T-helper 17 cell (primary cell): ENCODE measurements around the gene TRAPPC6A. TPM values are rescaled to one million over a fixed set of nuclear protein-coding genes. Genes with fewer than 3 reads are reported as not detected.
A peak's percentile ranks its signal among the peaks of the same experiment; 100 is the strongest.

Experiments used
- ATAC-seq: fragments of 150-1000 bp; cut with Tn5 transposase; 2 replicates; pipeline ENCODE4 v1.10.0; 2021; ENCODE audit warnings: mild to moderate bottlenecking, moderate library complexity
- DNase-seq, 3 donors: peaks; one replicate each; pipeline versions ENCODE4 v3.0.0 to v3.0.0-alpha.2; 2020 to 2021
- H3K9me3 ChIP-seq: one replicate; pipeline ENCODE4 v1.7.0; 2013; ENCODE audit warnings: low read length, mild to moderate bottlenecking; ENCODE audit not compliant: control insufficient read depth, poor library complexity, severe bottlenecking
- H3K27ac Mint-ChIP-seq: one replicate; pipeline ENCODE4 v1.8.0; 2022; ENCODE audit warnings: mild to moderate bottlenecking, moderate library complexity, mixed read lengths
- H3K27me3 Mint-ChIP-seq: one replicate; pipeline ENCODE4 v1.8.0; 2022; ENCODE audit warnings: mixed read lengths
- H3K36me3 Mint-ChIP-seq: one replicate; pipeline ENCODE4 v1.8.0; 2022; ENCODE audit warnings: low read depth, mixed read lengths
- H3K4me1 Mint-ChIP-seq: one replicate; pipeline ENCODE4 v1.8.0; 2022; ENCODE audit warnings: mild to moderate bottlenecking, mixed read lengths
- H3K4me3 Mint-ChIP-seq: one replicate; pipeline ENCODE4 v1.8.0; 2022; ENCODE audit warnings: mild to moderate bottlenecking, moderate library complexity, mixed read lengths
- total RNA-seq, 4 donors: library from RNA in 2 of 4; stranded (reverse) in 2 of 4; gene quantifications; one replicate each; pipeline ENCODE4 v1.2.3 and lab custom pipeline; 2022 to 2026

The TRAPPC6A gene
- total RNA-seq, 2 donors from 2014 or later, result 47.5 to 61.2 TPM

GRCh38 chr19:45154064-45154827, 23.8 kb downstream of the TRAPPC6A start:
- ATAC-seq, result no peak
- H3K36me3 Mint-ChIP-seq, result no peaks in the 10 kb centered on the region
- peak overlapping the region; percentile 61 for H3K27ac Mint-ChIP-seq
- no peak for DNase-seq
- no peaks in the 10 kb centered on the region for H3K9me3 ChIP-seq
- H3K4me1 Mint-ChIP-seq, result peaks cover 26% of the 10 kb centered on the region
- H3K4me3 Mint-ChIP-seq, result peak overlapping the region; percentile 79
- H3K27me3 Mint-ChIP-seq, result no peaks in the 10 kb centered on the region

GRCh38 chr19:45153339-45154063, 24.5 kb downstream of the TRAPPC6A start:
- peak; percentile 45 for ATAC-seq
- Mint-ChIP-seq H3K4me3 (peak overlapping the region; percentile 86), H3K27me3 (no peaks in the 10 kb centered on the region), H3K27ac (peak overlapping the region; percentile 61), H3K36me3 (no peaks in the 10 kb centered on the region), H3K4me1 (peaks cover 29% of the 10 kb centered on the region)
- peak; percentile 18 to 29 (median 23) for DNase-seq
- no peaks in the 10 kb centered on the region for H3K9me3 ChIP-seq

- Mint-ChIP-seq H3K4me1 (peaks cover 23% of the 10 kb centered on the region), H3K27me3 (no peaks in the 10 kb centered on the region), H3K27ac (no peak overlapping the region), H3K36me3 (no peaks in the 10 kb centered on the region), H3K4me3 (peak overlapping the region; percentile 86)
- H3K9me3 ChIP-seq, result no peaks in the 10 kb centered on the region
- ATAC-seq (peak; percentile 71), DNase-seq (peak in 2 of 3 donors; percentile 20 to 22)
Measured at GRCh38 chr19:45152504-45153338, 25.3 kb downstream of the TRAPPC6A start.

GRCh38 chr19:45151821-45152503, 26.1 kb downstream of the TRAPPC6A start:
- peaks cover 23% of the 10 kb centered on the region for H3K4me1 Mint-ChIP-seq
- no peaks in the 10 kb centered on the region for H3K27me3 Mint-ChIP-seq
- H3K9me3 ChIP-seq, result no peaks in the 10 kb centered on the region
- peak overlapping the region; percentile 63 for H3K4me3 Mint-ChIP-seq
- no peak for DNase-seq
- H3K27ac Mint-ChIP-seq, result no peak overlapping the region
- no peak for ATAC-seq
- no peaks in the 10 kb centered on the region for H3K36me3 Mint-ChIP-seq

GRCh38 chr19:45151320-45151719, 26.7 kb downstream of the TRAPPC6A start:
- H3K9me3 ChIP-seq, result no peaks in the 10 kb centered on the region
- Mint-ChIP-seq H3K4me3 (peak overlapping the region; percentile 63), H3K27ac (no peak overlapping the region), H3K27me3 (no peaks in the 10 kb centered on the region), H3K36me3 (no peaks in the 10 kb centered on the region), H3K4me1 (peaks cover 23% of the 10 kb centered on the region)
- no peak for ATAC-seq
- no peak for DNase-seq

GRCh38 chr19:45150751-45151281, 27.2 kb downstream of the TRAPPC6A start:
- Mint-ChIP-seq H3K27me3 (no peaks in the 10 kb centered on the region), H3K4me3 (peak overlapping the region; percentile 63), H3K36me3 (no peaks in the 10 kb centered on the region), H3K4me1 (peaks cover 23% of the 10 kb centered on the region), H3K27ac (no peak overlapping the region)
- DNase-seq (no peak), ATAC-seq (no peak)
- H3K9me3 ChIP-seq, result no peaks in the 10 kb centered on the region

GRCh38 chr19:45150180-45150579, 27.9 kb downstream of the TRAPPC6A start:
- no peak overlapping the region for H3K4me3 Mint-ChIP-seq
- H3K36me3 Mint-ChIP-seq, result no peaks in the 10 kb centered on the region
- DNase-seq (no peak), ATAC-seq (no peak)
- no peaks in the 10 kb centered on the region for H3K9me3 ChIP-seq
- H3K4me1 Mint-ChIP-seq, result peaks cover 21% of the 10 kb centered on the region
- no peaks in the 10 kb centered on the region for H3K27me3 Mint-ChIP-seq
- H3K27ac Mint-ChIP-seq, result peak overlapping the region; percentile 51

GRCh38 chr19:45149129-45149528, 28.9 kb downstream of the TRAPPC6A start:
- Mint-ChIP-seq H3K4me1 (peaks cover 18% of the 10 kb centered on the region), H3K4me3 (no peak overlapping the region), H3K27ac (peak overlapping the region; percentile 51), H3K27me3 (no peaks in the 10 kb centered on the region), H3K36me3 (no peaks in the 10 kb centered on the region)
- no peaks in the 10 kb centered on the region for H3K9me3 ChIP-seq
- ATAC-seq, result no peak
- no peak for DNase-seq

- Mint-ChIP-seq H3K27ac (peak overlapping the region; percentile 51), H3K4me3 (no peak overlapping the region), H3K27me3 (no peaks in the 10 kb centered on the region), H3K4me1 (peaks cover 14% of the 10 kb centered on the region), H3K36me3 (peaks cover under 1% of the 10 kb centered on the region)
- H3K9me3 ChIP-seq, result no peaks in the 10 kb centered on the region
- no peak for DNase-seq
- ATAC-seq, result no peak
Measured at GRCh38 chr19:45147835-45148676, 30.0 kb downstream of the TRAPPC6A start.

GRCh38 chr19:45146741-45147205, 31.3 kb downstream of the TRAPPC6A start:
- no peak overlapping the region for H3K4me3 Mint-ChIP-seq
- peaks cover 12% of the 10 kb centered on the region for H3K4me1 Mint-ChIP-seq
- H3K27ac Mint-ChIP-seq, result no peak overlapping the region
- no peaks in the 10 kb centered on the region for H3K9me3 ChIP-seq
- ATAC-seq (no peak), DNase-seq (no peak)
- H3K27me3 Mint-ChIP-seq, result no peaks in the 10 kb centered on the region
- H3K36me3 Mint-ChIP-seq, result peaks cover 3% of the 10 kb centered on the region

- Mint-ChIP-seq H3K4me1 (peaks cover 12% of the 10 kb centered on the region), H3K4me3 (no peak overlapping the region), H3K36me3 (peaks cover 3% of the 10 kb centered on the region), H3K27me3 (no peaks in the 10 kb centered on the region), H3K27ac (no peak overlapping the region)
- ATAC-seq (no peak), DNase-seq (no peak)
- no peaks in the 10 kb centered on the region for H3K9me3 ChIP-seq
Measured at GRCh38 chr19:45146251-45146650, 31.8 kb downstream of the TRAPPC6A start.
